H9 (cell line): Measurements from ENCODE around the gene ZNF3. TPM values are rescaled to one million over a fixed set of nuclear protein-coding genes. Genes with fewer than 3 reads are reported as not detected.
A peak's percentile ranks its signal among the peaks of the same experiment; 100 is the strongest.

Experiments
- DNase-seq: peaks from one replicate; pipeline ENCODE4 v3.0.0-alpha.2; 2017
- H2AFZ ChIP-seq: one replicate; pipeline ENCODE4 v1.6.1; 2013; ENCODE audit warnings: mild to moderate bottlenecking, low read length, control low read depth, moderate library complexity
- H2AK5ac ChIP-seq: 2 replicates; pipeline ENCODE4 v1.6.1; 2013; ENCODE audit warnings: low read length, control low read depth, mixed read lengths; ENCODE audit not compliant: insufficient read length
- H2BK120ac ChIP-seq: one replicate; pipeline ENCODE4 v1.6.1; 2013; ENCODE audit warnings: low read depth, mild to moderate bottlenecking, low read length, control low read depth, inconsistent platforms; ENCODE audit not compliant: poor library complexity, severe bottlenecking
- H2BK12ac ChIP-seq: 2 replicates; pipeline ENCODE4 v1.6.1; 2013; ENCODE audit warnings: low read length, control low read depth, mixed read lengths, low read depth; ENCODE audit not compliant: insufficient read length
- H2BK15ac ChIP-seq: 2 replicates; pipeline ENCODE4 v1.6.1; 2013; ENCODE audit warnings: low read depth, low read length, control low read depth
- H2BK20ac ChIP-seq: one replicate; pipeline ENCODE4 v1.6.1; 2013; ENCODE audit warnings: low read depth, mild to moderate bottlenecking, low read length, control low read depth, inconsistent platforms; ENCODE audit not compliant: poor library complexity, severe bottlenecking
- H2BK5ac ChIP-seq: 2 replicates; pipeline ENCODE4 v1.6.1; 2013; ENCODE audit warnings: low read length, control low read depth, mixed read lengths; ENCODE audit not compliant: insufficient read length
- H3K14ac ChIP-seq: 2 replicates; pipeline ENCODE4 v1.6.1; 2013; ENCODE audit warnings: low read length, control low read depth; ENCODE audit not compliant: insufficient read depth
- H3K18ac ChIP-seq: 2 replicates; pipeline ENCODE4 v1.6.1; 2013; ENCODE audit warnings: low read depth, mild to moderate bottlenecking, mixed read lengths, low read length, control low read depth; ENCODE audit not compliant: insufficient read length
- H3K23ac ChIP-seq: 2 replicates; pipeline ENCODE4 v1.6.1; 2013; ENCODE audit warnings: low read length, control low read depth, mixed read lengths, low read depth; ENCODE audit not compliant: insufficient read length
- H3K23me2 ChIP-seq: 2 replicates; pipeline ENCODE4 v1.6.1; 2013; ENCODE audit warnings: low read depth, mild to moderate bottlenecking, mixed read lengths, low read length, control low read depth; ENCODE audit not compliant: insufficient read length, poor library complexity, severe bottlenecking
- H3K27ac ChIP-seq: 2 replicates; pipeline ENCODE4 v1.5.1; 2013; ENCODE audit warnings: low read length, control low read depth, mixed read lengths, low read depth; ENCODE audit not compliant: insufficient read length
- H3K27me3 ChIP-seq: 2 replicates; pipeline ENCODE4 v1.6.1; 2013; ENCODE audit warnings: low read length, control low read depth, inconsistent platforms; ENCODE audit not compliant: insufficient read depth
- H3K4ac ChIP-seq: 2 replicates; pipeline ENCODE4 v1.6.1; 2013; ENCODE audit warnings: low read depth, mild to moderate bottlenecking, control low read depth, inconsistent platforms, low read length, moderate library complexity
- H3K4me1 ChIP-seq: 2 replicates; pipeline ENCODE4 v1.6.1; 2013; ENCODE audit warnings: low read length, control low read depth, inconsistent platforms; ENCODE audit not compliant: insufficient read depth
- H3K4me2 ChIP-seq: 2 replicates; pipeline ENCODE4 v1.6.1; 2013; ENCODE audit warnings: low read length, control low read depth, mixed read lengths; ENCODE audit not compliant: insufficient read length, insufficient read depth
- H3K56ac ChIP-seq: 2 replicates; pipeline ENCODE4 v1.6.1; 2013; ENCODE audit warnings: low read depth, mild to moderate bottlenecking, mixed read lengths, low read length, control low read depth; ENCODE audit not compliant: insufficient read length
- H3K79me1 ChIP-seq: 2 replicates; pipeline ENCODE4 v1.6.1; 2013; ENCODE audit warnings: low read depth, mild to moderate bottlenecking, moderate library complexity, low read length, control low read depth, inconsistent platforms; ENCODE audit not compliant: insufficient read depth, poor library complexity, severe bottlenecking
- H3K79me2 ChIP-seq: 2 replicates; pipeline ENCODE4 v1.6.1; 2013; ENCODE audit warnings: low read length, control low read depth, inconsistent platforms; ENCODE audit not compliant: insufficient read depth
- H3K9ac ChIP-seq: 2 replicates; pipeline ENCODE4 v1.6.1; 2013; ENCODE audit warnings: low read length, control low read depth, mixed read lengths; ENCODE audit not compliant: insufficient read length; ENCODE audit errors: extremely low read depth
- H3K9me3 ChIP-seq: one replicate; pipeline ENCODE4 v1.6.1; 2013; ENCODE audit warnings: low read depth, low read length, inconsistent platforms; ENCODE audit not compliant: control insufficient read depth
- H3T11ph ChIP-seq: one replicate; pipeline ENCODE4 v1.6.1; 2013; ENCODE audit warnings: mild to moderate bottlenecking, low read length, control low read depth, inconsistent platforms
- H4K20me1 ChIP-seq: one replicate; pipeline ENCODE4 v1.6.1; 2013; ENCODE audit not compliant: control insufficient read depth, insufficient read length, insufficient read depth
- H4K5ac ChIP-seq: 2 replicates; pipeline ENCODE4 v1.6.1; 2013; ENCODE audit warnings: low read depth, mild to moderate bottlenecking, mixed read lengths, low read length, control low read depth; ENCODE audit not compliant: insufficient read length
- H4K8ac ChIP-seq: replicated peaks from 2 replicates; pipeline ENCODE4 v1.6.1; 2013; ENCODE audit warnings: low read length, control low read depth, mixed read lengths, low read depth; ENCODE audit not compliant: insufficient read length
- H4K91ac ChIP-seq: 2 replicates; pipeline ENCODE4 v1.6.1; 2013; ENCODE audit warnings: low read depth, mild to moderate bottlenecking, moderate library complexity, mixed read lengths, low read length, control low read depth; ENCODE audit not compliant: insufficient read length
- H3K27ac Mint-ChIP-seq, 3 experiments: 2 replicates in 2 of 3; 3 replicates in 1 of 3; pipeline ENCODE4 v1.8.0; 2020 to 2021; ENCODE audit warnings: mixed read lengths in 3 of 3, mild to moderate bottlenecking in 1 of 3, moderate library complexity in 1 of 3
- H3K27me3 Mint-ChIP-seq: 2 replicates; pipeline ENCODE4 v1.8.0; 2021; ENCODE audit warnings: low read depth, mild to moderate bottlenecking, moderate library complexity, mixed read lengths
- H3K36me3 Mint-ChIP-seq, 3 experiments: 2 replicates in 2 of 3; 3 replicates in 1 of 3; pipeline ENCODE4 v1.8.0; 2020 to 2021; ENCODE audit warnings: low read depth in 3 of 3, mixed read lengths in 3 of 3; ENCODE audit not compliant: insufficient read depth in 1 of 3
- H3K4me1 Mint-ChIP-seq, 2 experiments: 2 replicates each; pipeline ENCODE4 v1.8.0; 2020; ENCODE audit warnings: mixed read lengths in 2 of 2
- H3K4me3 Mint-ChIP-seq, 2 experiments: 2 replicates in 1 of 2; 3 replicates in 1 of 2; pipeline ENCODE4 v1.8.0; 2020 to 2021; ENCODE audit warnings: mild to moderate bottlenecking in 2 of 2, mixed read lengths in 2 of 2, moderate library complexity in 1 of 2
- H3K9me3 Mint-ChIP-seq, 2 experiments: 2 replicates in 1 of 2; 3 replicates in 1 of 2; pipeline ENCODE4 v1.8.0; 2020; ENCODE audit warnings: mild to moderate bottlenecking in 2 of 2, mixed read lengths in 2 of 2, moderate library complexity in 1 of 2
- CTCF ChIP-seq: fragments of 200-600 bp; sonication (generic); conservative IDR thresholded peaks from 3 replicates; pipeline ENCODE4 v1.8.0; 2021; ENCODE audit warnings: antibody characterized with exemption, mild to moderate bottlenecking
- WGBS: extraction: QIAGEN DNeasy Blood & Tissue Kit; methylation state at CpG from one replicate; pipeline ENCODE4 v1.1.7; 2013; ENCODE audit warnings: missing lambda C conversion rate, low lambda C conversion rate, mixed read lengths; ENCODE audit not compliant: insufficient read length; ENCODE audit errors: extremely low coverage; 5-methylcytosine and 5-hydroxymethylcytosine counted together
- total RNA-seq: library from RNA; stranded (reverse); gene quantifications from 2 replicates; pipeline ENCODE4 v1.2.1, GENCODE V29; 2021

Gene ZNF3
- total RNA-seq, 1 experiment from 2014 or later, result 60.4 TPM

GRCh38 chr7:100119072-100119969, 37.8 kb upstream of the ZNF3 start, which contains the start of the genes CNPY4 and TAF6:
Gene CNPY4 (plus strand): TSS chr7:100119634. CDS start chr7:100119745, 111 bp downstream.
Gene TAF6 (minus strand): TSS chr7:100119358. CDS start chr7:100114209, 5,149 bp downstream.
- H2BK15ac ChIP-seq, result no peak within 1 kb of the TSS
- Mint-ChIP-seq H3K36me3 (peaks cover 4 to 18% (median 12%) of the 10 kb centered on the region in 3 experiments; a peak in 5 of 7 replicates), H3K27me3 (no peaks in the 10 kb centered on the region), H3K9me3 (no peaks in the 10 kb centered on the region), H3K27ac (peak within 1 kb of the TSS; percentile 99), H3K4me1 (peaks cover 12 to 13% of the 10 kb centered on the region in 2 experiments), H3K4me3 (peak within 1 kb of the TSS; percentile 96 to 98)
- no peaks in the 10 kb centered on the region for H3K4me1 ChIP-seq
- H4K8ac ChIP-seq, result no peak within 1 kb of the TSS
- H3K4ac ChIP-seq, result no peak within 1 kb of the TSS
- H3K79me2 ChIP-seq, result no peaks in the 10 kb centered on the region
- no peak within 1 kb of the TSS for H2BK20ac ChIP-seq
- no peaks in the 10 kb centered on the region for H3K79me1 ChIP-seq
- no peak within 1 kb of the TSS for H3K27ac ChIP-seq
- H3K9ac ChIP-seq, result peak within 1 kb of the TSS; percentile 94
- peak within 1 kb of the TSS; percentile 60 for H3K18ac ChIP-seq
- no peak within 1 kb of the TSS for H3T11ph ChIP-seq
- peak; percentile 95 for DNase-seq
- no peak within 1 kb of the TSS for H3K56ac ChIP-seq
- TF ChIP-seq CTCF, result no peak
- H2BK5ac ChIP-seq, result no peak within 1 kb of the TSS
- H3K23me2 ChIP-seq, result peaks cover 5% of the 10 kb centered on the region
- H2BK12ac ChIP-seq, result no peak within 1 kb of the TSS
- H4K5ac ChIP-seq, result peak within 1 kb of the TSS; percentile 8
- H4K20me1 ChIP-seq, result no peaks in the 10 kb centered on the region
- peak within 1 kb of the TSS; percentile 88 for H3K14ac ChIP-seq
- H2BK120ac ChIP-seq, result no peak within 1 kb of the TSS
- peak within 1 kb of the TSS; percentile 97 for H3K4me2 ChIP-seq
- no peaks in the 10 kb centered on the region for H3K9me3 ChIP-seq
- no peak within 1 kb of the TSS for H2AFZ ChIP-seq
- H2AK5ac ChIP-seq, result no peak within 1 kb of the TSS
- no peak within 1 kb of the TSS for H3K23ac ChIP-seq
- no CpG with 5 or more reads among the region's 49 CpGs for WGBS
- H3K27me3 ChIP-seq, result no peaks in the 10 kb centered on the region
- H4K91ac ChIP-seq, result no peak within 1 kb of the TSS
